GM21717 (cell line): Measurements from ENCODE around the gene KIAA1755.

ENCODE experiments used
- ATAC-seq: cut with Tn5 transposase; IDR thresholded peaks from one replicate; pipeline ENCODE4 v1.9.1; 2021; ENCODE audit warnings: mild to moderate bottlenecking, moderate library complexity; ENCODE audit not compliant: unreplicated experiment

The KIAA1755 gene

GRCh38 chr20:38167851-38168760 is 92.4 kb downstream of the KIAA1755 start:
- ATAC-seq, result no peak

GRCh38 chr20:38167328-38167850 is 93.1 kb downstream of the KIAA1755 start:
- ATAC-seq, result no peak

GRCh38 chr20:38166703-38167233 is 93.8 kb downstream of the KIAA1755 start:
- ATAC-seq, result no peak

GRCh38 chr20:38165966-38166702 is 94.4 kb downstream of the KIAA1755 start:
- no peak for ATAC-seq

- no peak for ATAC-seq
These were observed 95.2 kb downstream of the KIAA1755 start, which contains the start of gene TGM2 for GRCh38 chr20:38165089-38165965. TSS of gene TGM2 (minus strand) at chr20:38165270. CDS start at chr20:38165198, 72 bp downstream.

- no peak for ATAC-seq
These were observed 95.9 kb downstream of the KIAA1755 start for GRCh38 chr20:38164624-38165088.

- no peak for ATAC-seq
These were observed 96.5 kb downstream of the KIAA1755 start for GRCh38 chr20:38164069-38164468.

- ATAC-seq, result no peak
These were observed 97.4 kb downstream of the KIAA1755 start for GRCh38 chr20:38162878-38163875.

GRCh38 chr20:38162149-38162548 is 98.4 kb downstream of the KIAA1755 start:
- no peak for ATAC-seq

GRCh38 chr20:38161412-38161774 is 99.1 kb downstream of the KIAA1755 start:
- ATAC-seq, result no peak
